SK-N-SH treated with all-trans-retinoic acid at 6 μM for 48 hours (cell line): ENCODE measurements around the gene ELFN2.

Source experiments
- PATZ1 ChIP-seq: fragments of 250-450 bp; sonication (Bioruptor Pico); IDR thresholded peaks from 2 replicates; pipeline ENCODE4 v1.8.0; 2020; ENCODE audit warnings: mild to moderate bottlenecking, moderate library complexity, borderline replicate concordance
- RARB ChIP-seq: fragments of 250-450 bp; sonication (Bioruptor Pico); IDR thresholded peaks from 2 replicates; pipeline ENCODE4 v1.8.0; 2021; ENCODE audit warnings: mild to moderate bottlenecking, moderate library complexity
- TOX ChIP-seq: fragments of 250-450 bp; sonication (Bioruptor Pico); IDR thresholded peaks from 2 replicates; pipeline ENCODE4 v1.8.0; 2021; ENCODE audit warnings: mild to moderate bottlenecking, moderate library complexity, borderline replicate concordance
- TSHZ2 ChIP-seq: fragments of 250-450 bp; sonication (Bioruptor Pico); IDR thresholded peaks from 2 replicates; pipeline ENCODE4 v1.5.0; 2020; ENCODE audit warnings: mild to moderate bottlenecking, moderate library complexity
- ZNF8 ChIP-seq: fragments of 450-650 bp; formaldehyde crosslinking; IDR thresholded peaks from 2 replicates; pipeline ENCODE4 v1.5.0; 2020; ENCODE audit warnings: mild to moderate bottlenecking, moderate library complexity

- TF ChIP-seq PATZ1 (no peak), ZNF8 (CRISPR knock-in tag) (no peak), TOX (CRISPR knock-in tag) (no peak), TSHZ2 (CRISPR knock-in tag) (no peak), RARB (CRISPR knock-in tag) (no peak)
Observed at GRCh38 chr22:37324340-37325038, 102.8 kb downstream of the ELFN2 start.
